H1 (cell line): Measurements from ENCODE around the gene PITPNB. TPM values are rescaled to one million over a fixed set of nuclear protein-coding genes. Genes with fewer than 3 reads are reported as not detected.

ENCODE experiments used
- CTCF ChIA-PET: fragments of 300-600 bp; sonication (Branson Sonifier 250); formaldehyde crosslinking; loops from one replicate; lab custom pipeline; 2021; ENCODE audit not compliant: partially characterized antibody; lab: Charles Lee
- POLR2A ChIA-PET: fragments of 300-600 bp; sonication (Branson Sonifier 250); formaldehyde crosslinking; loops from one replicate; lab custom pipeline; 2021; ENCODE audit warnings: inconsistent platforms; ENCODE audit not compliant: partially characterized antibody; lab: Charles Lee
- DNase-seq, 2 experiments: peaks; one replicate each; pipeline versions ENCODE4 v3.0.0 to v3.0.0-alpha.2; 2010 to 2022; ENCODE audit warnings: low spot score in 2 of 2, low read depth in 1 of 2, mixed read lengths in 1 of 2
- FAIRE-seq: peaks from 2 replicates; lab custom pipeline; 2011; peaks lifted over from hg19 to GRCh38; lab: Jason Lieb, UNC
- H2AFZ ChIP-seq: 2 replicates; pipeline ENCODE4 v1.8.1; 2012; ENCODE audit warnings: low read length, inconsistent platforms
- H2AK5ac ChIP-seq: 2 replicates; pipeline ENCODE4 v1.6.1; 2013; ENCODE audit warnings: low read depth, low read length
- H2BK120ac ChIP-seq: replicated peaks from 2 replicates; pipeline ENCODE3; 2013; ENCODE audit warnings: low read depth, low read length, inconsistent platforms
- H2BK12ac ChIP-seq: 2 replicates; pipeline ENCODE4 v1.6.1; 2013; ENCODE audit warnings: low read depth, low read length
- H2BK15ac ChIP-seq: 2 replicates; pipeline ENCODE4 v1.6.1; 2013; ENCODE audit warnings: low read length
- H2BK20ac ChIP-seq: 2 replicates; pipeline ENCODE4 v1.6.1; 2013; ENCODE audit warnings: low read length
- H2BK5ac ChIP-seq: 2 replicates; pipeline ENCODE4 v1.6.1; 2013; ENCODE audit warnings: low read depth, low read length
- H3K14ac ChIP-seq: 2 replicates; pipeline ENCODE4 v1.6.1; 2013; ENCODE audit warnings: inconsistent platforms; ENCODE audit not compliant: insufficient read length
- H3K18ac ChIP-seq: 2 replicates; pipeline ENCODE4 v1.6.1; 2013; ENCODE audit warnings: low read length; ENCODE audit errors: extremely low read depth
- H3K23ac ChIP-seq: 2 replicates; pipeline ENCODE4 v1.6.1; 2013; ENCODE audit warnings: inconsistent platforms; ENCODE audit not compliant: insufficient read length
- H3K23me2 ChIP-seq: 2 replicates; pipeline ENCODE4 v1.6.1; 2013; ENCODE audit warnings: low read depth, low read length
- H3K27ac ChIP-seq: 2 replicates; pipeline ENCODE4 v1.6.1; 2011; ENCODE audit warnings: low read depth, low read length, inconsistent platforms
- H3K27me3 ChIP-seq, 4 experiments: replicated peaks in 1 of 4; 1 replicate in 1 of 4; 2 replicates in 3 of 4; pipeline versions ENCODE4 v1.6.1 to v1.8.1; 2011 to 2013; ENCODE audit warnings: low read length in 3 of 4, mild to moderate bottlenecking in 3 of 4, inconsistent platforms in 2 of 4, mixed read lengths in 2 of 4, moderate library complexity in 1 of 4; ENCODE audit not compliant: control insufficient read depth in 3 of 4, insufficient read depth in 3 of 4; ENCODE audit errors: extremely low read depth in 1 of 4
- H3K36me3 ChIP-seq, 4 experiments: 2 replicates each; pipeline versions ENCODE4 v1.6.1 to v1.8.1; 2011 to 2013; ENCODE audit warnings: mild to moderate bottlenecking in 4 of 4, low read length in 3 of 4, moderate library complexity in 2 of 4, control low read depth in 1 of 4, inconsistent platforms in 1 of 4; ENCODE audit not compliant: insufficient read depth in 4 of 4, control insufficient read depth in 2 of 4
- H3K4ac ChIP-seq: replicated peaks from 2 replicates; pipeline ENCODE3; 2013; ENCODE audit warnings: low read length, low read depth, mixed read lengths, inconsistent platforms; ENCODE audit not compliant: insufficient read length
- H3K4me1 ChIP-seq, 4 experiments: replicated peaks in 1 of 4; 1 replicate in 1 of 4; 2 replicates in 3 of 4; pipeline versions ENCODE4 v1.6.1 to v1.8.1; 2011 to 2013; ENCODE audit warnings: low read length in 3 of 4, inconsistent platforms in 2 of 4, mixed read lengths in 1 of 4; ENCODE audit not compliant: insufficient read depth in 4 of 4, control insufficient read depth in 3 of 4
- H3K4me2 ChIP-seq, 2 experiments: 2 replicates each; pipeline versions ENCODE4 v1.6.1 to v1.8.1; 2011 to 2013; ENCODE audit warnings: low read depth in 2 of 2, low read length in 2 of 2, control low read depth in 1 of 2, inconsistent platforms in 1 of 2, mild to moderate bottlenecking in 1 of 2; ENCODE audit not compliant: insufficient read depth in 1 of 2
- H3K4me3 ChIP-seq, 4 experiments: fragments of 200-600, 300-600 bp in 1 of 4; sonication (generic), shearing (Covaris generic), sonication (Bioruptor Twin) in 1 of 4; 2 replicates each; pipeline versions ENCODE4 v1.5.1 to v1.8.1; 2011 to 2016; ENCODE audit warnings: low read length in 4 of 4, low read depth in 3 of 4, control low read depth in 2 of 4, inconsistent platforms in 2 of 4, mild to moderate bottlenecking in 2 of 4, mixed read lengths in 1 of 4, moderate library complexity in 1 of 4; ENCODE audit not compliant: insufficient read depth in 2 of 4; ENCODE audit errors: extremely low read depth in 1 of 4
- H3K56ac ChIP-seq: replicated peaks from 2 replicates; pipeline ENCODE3; 2013; ENCODE audit warnings: low read depth, mild to moderate bottlenecking, mixed read lengths, low read length, inconsistent platforms; ENCODE audit not compliant: insufficient read length
- H3K79me1 ChIP-seq: 2 replicates; pipeline ENCODE4 v1.6.1; 2013; ENCODE audit warnings: low read depth, low read length, control low read depth
- H3K79me2 ChIP-seq, 2 experiments: 2 replicates each; pipeline versions ENCODE4 v1.6.1 to v1.8.1; 2012 to 2013; ENCODE audit warnings: low read length in 2 of 2, mild to moderate bottlenecking in 2 of 2, inconsistent platforms in 1 of 2; ENCODE audit not compliant: insufficient read depth in 2 of 2, control insufficient read depth in 1 of 2
- H3K9ac ChIP-seq, 4 experiments: replicated peaks in 1 of 4; 1 replicate in 1 of 4; 2 replicates in 3 of 4; pipeline versions ENCODE4 v1.6.1 to v1.8.1; 2011 to 2013; ENCODE audit warnings: low read depth in 3 of 4, low read length in 3 of 4, control low read depth in 2 of 4, mild to moderate bottlenecking in 2 of 4, moderate library complexity in 2 of 4, inconsistent platforms in 1 of 4; ENCODE audit errors: extremely low read depth in 1 of 4
- H3K9me3 ChIP-seq, 2 experiments: 2 replicates each; pipeline versions ENCODE4 v1.6.1 to v1.8.1; 2012 to 2013; ENCODE audit warnings: mild to moderate bottlenecking in 2 of 2, moderate library complexity in 2 of 2, control low read depth in 1 of 2, inconsistent platforms in 1 of 2, low read depth in 1 of 2, low read length in 1 of 2, mixed read lengths in 1 of 2; ENCODE audit not compliant: insufficient read depth in 2 of 2
- H4K20me1 ChIP-seq, 2 experiments: replicated peaks in 1 of 2; 2 replicates each; pipeline versions ENCODE3 to v1.8.1; 2011 to 2013; ENCODE audit warnings: inconsistent platforms in 2 of 2, low read length in 2 of 2, mild to moderate bottlenecking in 1 of 2; ENCODE audit not compliant: insufficient read depth in 2 of 2, control insufficient read depth in 1 of 2
- H4K5ac ChIP-seq: 2 replicates; pipeline ENCODE4 v1.6.1; 2013; ENCODE audit warnings: low read length, low read depth, mixed read lengths, inconsistent platforms; ENCODE audit not compliant: insufficient read length
- H4K8ac ChIP-seq: 2 replicates; pipeline ENCODE4 v1.8.0; 2013; ENCODE audit warnings: mild to moderate bottlenecking, moderate library complexity, low read length, inconsistent platforms; ENCODE audit not compliant: insufficient read depth; ENCODE audit errors: extremely low read depth
- H4K91ac ChIP-seq: replicated peaks from 2 replicates; pipeline ENCODE3; 2013; ENCODE audit warnings: low read length, mixed read lengths, inconsistent platforms; ENCODE audit not compliant: insufficient read length
- CHD1 ChIP-seq: IDR thresholded peaks from 2 replicates; pipeline ENCODE4 v1.6.1; 2012; ENCODE audit warnings: low read depth, low read length, improper control_type of control experiment
- CREB1 ChIP-seq: IDR thresholded peaks from 2 replicates; pipeline ENCODE4 v1.6.1; 2012; ENCODE audit warnings: inconsistent platforms
- FOSL1 ChIP-seq: IDR thresholded peaks from 2 replicates; pipeline ENCODE4 v1.6.1; 2011; ENCODE audit warnings: mild to moderate bottlenecking, low read depth, low read length, moderate library complexity; ENCODE audit not compliant: insufficient read depth
- GTF2F1 ChIP-seq: IDR thresholded peaks from 2 replicates; pipeline ENCODE4 v1.6.1; 2012; ENCODE audit warnings: low read depth, low read length, improper control_type of control experiment, borderline replicate concordance
- WGBS, 2 experiments: shearing (Covaris generic) in 1 of 2; methylation state at CpG; one replicate each; pipeline versions ENCODE4 v1.1.6 to v1.1.7; 2013 to 2015; ENCODE audit warnings: low lambda C conversion rate in 2 of 2, mixed read lengths in 2 of 2, inconsistent platforms in 1 of 2, low coverage in 1 of 2, missing lambda C conversion rate in 1 of 2; ENCODE audit not compliant: insufficient replicate concordance in 2 of 2, insufficient coverage in 1 of 2, insufficient read length in 1 of 2; ENCODE audit errors: extremely low coverage in 1 of 2, missing lambda C conversion rate in 1 of 2; 5-methylcytosine and 5-hydroxymethylcytosine counted together
- polyA plus RNA-seq, 7 experiments: library from polyadenylated mRNA; depleted of rRNA in 3 of 7; stranded (reverse) in 5 of 7; unstranded in 2 of 7; fragments of >200 nt in 5 of 7; fragments of 200-250 nt in 2 of 7; gene quantifications; 1 replicate in 5 of 7; 2 replicates in 1 of 7; 4 replicates in 1 of 7; pipeline versions ENCODE4 v1.2.1 to v1.2.3, GENCODE V29; 2011 to 2013; ENCODE audit warnings: missing spikeins in 2 of 7, mixed read lengths in 2 of 7
- total RNA-seq: library from RNA; stranded (reverse); fragmentation: NEBNext Ultra II Directional; extraction: Animal tissue kit (Norgen Biotek cat#: 25700); gene quantifications from 2 replicates; pipeline ENCODE4 v1.2.1, GENCODE V29; 2021

The PITPNB gene
- total and polyA plus RNA-seq, 2 of the 8 experiments (the other 6 are each of a cell fraction or from before 2014, with no cell fraction given), result 24.6 to 89.3 TPM

- Histone ChIP-seq H3K56ac (no peak overlapping the region), H2AK5ac (no peak overlapping the region), H3K4ac (no peak overlapping the region), H3K27ac (no peak overlapping the region), H4K5ac (no peak overlapping the region), H2BK20ac (no peak overlapping the region), H3K23ac (no peak overlapping the region), H2BK120ac (no peak overlapping the region), H3K14ac (no peak overlapping the region), H3K9me3 (no peaks in the 10 kb centered on the region), H2BK15ac (no peak overlapping the region), H3K79me1 (peaks cover 5% of the 10 kb centered on the region), H4K8ac (no peak overlapping the region), H3K9ac (no peak overlapping the region), H3K79me2 (peaks cover 0 to 8% of the 10 kb centered on the region in 2 experiments; a peak in 2 of 4 replicates), H3K18ac (no peak overlapping the region), H3K36me3 (peaks cover 4 to 26% (median 12%) of the 10 kb centered on the region in 4 experiments; a peak in 7 of 8 replicates), H3K4me1 (peaks cover 0 to 2% (median 0%) of the 10 kb centered on the region in 4 experiments; a peak in 1 of 7 replicates), H3K27me3 (no peaks in the 10 kb centered on the region), H2BK12ac (no peak overlapping the region), H3K4me3 (no peak overlapping the region), H2AFZ (no peak overlapping the region), H2BK5ac (no peak overlapping the region), H4K91ac (no peak overlapping the region), H4K20me1 (peaks cover 6 to 9% of the 10 kb centered on the region in 2 experiments), H3K23me2 (no peaks in the 10 kb centered on the region), H3K4me2 (no peak overlapping the region)
- WGBS, 2 experiments, result 94% methylated on average over 2 of the region's 2 CpGs; no CpG with 5 or more reads in 1 of the 2 experiments
- ChIA-PET POLR2A (no interaction called here), CTCF (interaction anchor here (1.0 to 2.8 kb wide), 3 partner anchors 10 to 15 kb away, joined by 3 to 10 read pairs (median 5); no protein-coding TSS in a partner anchor)
- DNase-seq, result no peak
- no peak for FAIRE-seq
- TF ChIP-seq CREB1 (no peak), GTF2F1 (no peak), CHD1 (no peak), FOSL1 (no peak)
Observed at GRCh38 chr22:27873472-27873871, 45.6 kb downstream of the PITPNB start.
